Endothelial cell (in vitro differentiated cells): Measurements from ENCODE around the gene IL27RA. TPM values are rescaled to one million over a fixed set of nuclear protein-coding genes. Genes with fewer than 3 reads are reported as not detected.

ENCODE experiments used
- DNase-seq: peaks from one replicate; pipeline ENCODE4 v3.0.0; 2021; ENCODE audit warnings: low spot score
- H3K27ac Mint-ChIP-seq: one replicate; pipeline ENCODE4 v1.8.0; 2021; ENCODE audit warnings: mixed read lengths, inconsistent platforms; ENCODE audit not compliant: unreplicated experiment
- H3K27me3 Mint-ChIP-seq: one replicate; pipeline ENCODE4 v1.8.0; 2021; ENCODE audit warnings: mild to moderate bottlenecking, moderate library complexity, mixed read lengths, inconsistent platforms; ENCODE audit not compliant: unreplicated experiment
- H3K36me3 Mint-ChIP-seq: one replicate; pipeline ENCODE4 v1.8.0; 2021; ENCODE audit warnings: mild to moderate bottlenecking, low read depth, mixed read lengths, inconsistent platforms; ENCODE audit not compliant: unreplicated experiment
- H3K4me1 Mint-ChIP-seq: one replicate; pipeline ENCODE4 v1.8.0; 2021; ENCODE audit warnings: mild to moderate bottlenecking, mixed read lengths, inconsistent platforms; ENCODE audit not compliant: unreplicated experiment
- H3K4me3 Mint-ChIP-seq: one replicate; pipeline ENCODE4 v1.8.0; 2021; ENCODE audit warnings: mild to moderate bottlenecking, mixed read lengths, inconsistent platforms; ENCODE audit not compliant: unreplicated experiment
- H3K9me3 Mint-ChIP-seq: one replicate; pipeline ENCODE4 v1.8.0; 2021; ENCODE audit warnings: mixed read lengths, inconsistent platforms; ENCODE audit not compliant: unreplicated experiment
- CTCF ChIP-seq: fragments of 200-600 bp; sonication (generic); IDR thresholded peaks from one replicate; pipeline ENCODE4 v1.5.0; 2021; ENCODE audit warnings: antibody characterized with exemption; ENCODE audit not compliant: unreplicated experiment
- total RNA-seq: library from RNA; stranded (reverse); fragmentation: NEBNext Ultra II Directional; extraction: Animal tissue kit (Norgen Biotek cat#: 25700); gene quantifications from one replicate; pipeline ENCODE4 v1.2.1, GENCODE V29; 2021; ENCODE audit not compliant: unreplicated experiment

IL27RA gene
- total RNA-seq, 1 donor from 2014 or later = 6.3 TPM

GRCh38 chr19:13987101-13987890, 44.3 kb upstream of the IL27RA start:
- TF ChIP-seq CTCF = no peak
- Mint-ChIP-seq H3K9me3 (no peaks in the 10 kb centered on the region), H3K36me3 (peaks cover 12% of the 10 kb centered on the region), H3K4me1 (peaks cover 18% of the 10 kb centered on the region), H3K27ac (peak overlapping the region; percentile 82), H3K4me3 (peak overlapping the region; percentile 62), H3K27me3 (peaks cover 19% of the 10 kb centered on the region)
- DNase-seq = no peak

GRCh38 chr19:13989487-13989886, 42.1 kb upstream of the IL27RA start:
- peak overlapping the region; percentile 5 for H3K4me3 Mint-ChIP-seq
- peak overlapping the region; percentile 11 for H3K27ac Mint-ChIP-seq
- peaks cover 17% of the 10 kb centered on the region for H3K36me3 Mint-ChIP-seq
- TF ChIP-seq CTCF = no peak
- H3K9me3 Mint-ChIP-seq = no peaks in the 10 kb centered on the region
- H3K4me1 Mint-ChIP-seq = peaks cover 18% of the 10 kb centered on the region
- no peak for DNase-seq
- peaks cover 21% of the 10 kb centered on the region for H3K27me3 Mint-ChIP-seq

GRCh38 chr19:13990085-13990484, 41.5 kb upstream of the IL27RA start:
- Mint-ChIP-seq H3K4me1 (peaks cover 18% of the 10 kb centered on the region), H3K27me3 (peaks cover 18% of the 10 kb centered on the region), H3K4me3 (peak overlapping the region; percentile 5), H3K9me3 (no peaks in the 10 kb centered on the region), H3K36me3 (peaks cover 17% of the 10 kb centered on the region), H3K27ac (peak overlapping the region; percentile 11)
- TF ChIP-seq CTCF = no peak
- no peak for DNase-seq

GRCh38 chr19:13992025-13992424, 39.5 kb upstream of the IL27RA start:
- Mint-ChIP-seq H3K36me3 (peaks cover 17% of the 10 kb centered on the region), H3K4me3 (peak overlapping the region; percentile 73), H3K9me3 (no peaks in the 10 kb centered on the region), H3K27me3 (peaks cover 15% of the 10 kb centered on the region), H3K27ac (peak overlapping the region; percentile 72), H3K4me1 (peaks cover 13% of the 10 kb centered on the region)
- no peak for TF ChIP-seq CTCF
- no peak for DNase-seq

- H3K27ac Mint-ChIP-seq = peak overlapping the region; percentile 75
- H3K9me3 Mint-ChIP-seq = no peaks in the 10 kb centered on the region
- no peak for DNase-seq
Measured at GRCh38 chr19:13993590-13994300, 37.8 kb upstream of the IL27RA start.

More at GRCh38 chr19:13993590-13994300, 37.8 kb upstream of the IL27RA start:
- Mint-ChIP-seq H3K36me3 (peaks cover 19% of the 10 kb centered on the region), H3K4me3 (no peak overlapping the region), H3K27me3 (peaks cover 11% of the 10 kb centered on the region), H3K4me1 (peaks cover 2% of the 10 kb centered on the region)
- no peak for TF ChIP-seq CTCF
